Muscle layer of duodenum (tissue), 2 donors: ENCODE results near the gene FRAS1.
A peak's percentile ranks its signal among the peaks of the same experiment; 100 is the strongest.

Experiments
- H3K27ac ChIP-seq: one replicate; pipeline ENCODE4 v1.7.0; 2013; ENCODE audit warnings: mild to moderate bottlenecking, low read length
- H3K27me3 ChIP-seq: one replicate; pipeline ENCODE4 v1.7.0; 2013; ENCODE audit warnings: low read depth, mild to moderate bottlenecking, control low read depth, low read length
- H3K36me3 ChIP-seq, 2 donors: one replicate each; pipeline ENCODE4 v1.7.0; 2013; ENCODE audit warnings: low read length in 2 of 2, control low read depth in 1 of 2, mild to moderate bottlenecking in 1 of 2; ENCODE audit not compliant: insufficient read depth in 2 of 2, control insufficient read depth in 1 of 2
- H3K4me1 ChIP-seq, 2 donors: one replicate each; pipeline ENCODE4 v1.7.0; 2013; ENCODE audit warnings: low read length in 2 of 2, mild to moderate bottlenecking in 2 of 2, control low read depth in 1 of 2, moderate library complexity in 1 of 2; ENCODE audit not compliant: insufficient read depth in 2 of 2, control insufficient read depth in 1 of 2
- H3K4me3 ChIP-seq, 2 donors: one replicate each; pipeline ENCODE4 v1.7.0; 2013; ENCODE audit warnings: low read length in 2 of 2, low read depth in 1 of 2, mild to moderate bottlenecking in 1 of 2
- H3K9me3 ChIP-seq, 2 donors: one replicate each; pipeline ENCODE4 v1.7.0; 2013; ENCODE audit warnings: low read length in 2 of 2, control low read depth in 1 of 2, mild to moderate bottlenecking in 1 of 2; ENCODE audit not compliant: control insufficient read depth in 1 of 2
- donor health status: healthy.

The FRAS1 gene

DNA sequence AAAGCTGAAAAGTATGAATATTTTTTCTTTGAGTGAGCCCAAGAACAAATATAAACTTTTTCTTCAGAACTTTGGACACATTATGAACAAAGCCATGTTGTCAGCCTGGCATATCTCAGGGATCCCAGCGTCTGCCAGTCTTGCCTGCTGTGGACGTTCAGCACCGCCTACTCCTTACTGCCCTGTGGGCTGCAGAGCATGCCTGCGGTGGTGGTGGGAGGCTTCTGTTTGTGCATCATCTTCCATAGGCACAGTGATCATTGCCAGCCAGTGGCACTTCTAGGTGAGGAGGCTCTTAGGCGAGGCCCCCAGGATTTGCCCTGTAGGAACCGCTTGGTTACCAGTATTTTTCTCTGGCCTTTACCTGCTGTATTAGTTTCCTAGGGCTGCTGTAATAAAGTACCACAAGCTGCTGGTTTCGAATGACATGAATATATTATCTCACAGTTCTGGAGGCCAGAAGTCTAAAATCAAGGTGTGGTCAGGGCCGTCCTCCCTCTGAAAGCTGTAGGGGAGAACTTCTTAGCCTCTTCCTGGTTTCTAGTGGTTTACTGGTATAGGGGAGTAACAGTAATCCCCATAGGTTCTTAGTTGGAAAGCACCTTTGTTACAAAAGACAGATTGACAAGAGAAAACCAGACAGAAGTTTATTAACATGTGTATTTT, 509.8 kb downstream of the FRAS1 start:
- H3K27ac ChIP-seq = no peak overlapping the region
- no peak overlapping the region for H3K4me3 ChIP-seq
- no peaks in the 10 kb centered on the region for H3K27me3 ChIP-seq
- H3K4me1 ChIP-seq = peaks cover 0 to 26% of the 10 kb centered on the region in 2 donors
- no peaks in the 10 kb centered on the region for H3K36me3 ChIP-seq
- no peaks in the 10 kb centered on the region for H3K9me3 ChIP-seq

DNA sequence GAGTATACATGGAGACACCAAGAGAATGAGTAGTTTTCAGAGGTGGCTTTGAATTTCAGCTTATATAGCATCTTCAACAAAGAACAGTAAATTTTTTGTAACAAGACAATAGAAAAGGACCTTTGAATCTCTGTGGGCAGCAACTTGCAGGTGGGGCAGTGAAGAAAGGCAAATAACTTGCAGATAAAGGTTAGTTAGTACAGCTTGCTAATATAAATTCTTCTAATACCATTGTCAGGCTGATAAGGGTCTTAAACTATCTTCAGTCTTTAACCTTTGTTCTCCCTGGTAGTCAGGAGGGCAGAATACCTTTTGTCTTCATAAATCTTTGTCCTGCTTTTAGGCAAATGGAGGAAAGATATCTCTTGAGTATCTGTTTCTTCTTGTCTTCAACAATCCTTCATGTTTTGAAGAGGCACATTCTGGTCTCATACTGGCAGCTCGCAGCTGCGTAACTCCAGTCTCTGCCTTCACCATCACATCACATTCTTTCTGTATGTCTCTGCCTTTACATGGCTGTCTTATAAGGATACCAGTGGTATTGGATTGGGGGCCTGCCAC, 510.5 kb downstream of the FRAS1 start:
- Histone ChIP-seq H3K9me3 (no peaks in the 10 kb centered on the region), H3K36me3 (no peaks in the 10 kb centered on the region), H3K27ac (peak overlapping the region; percentile 25), H3K27me3 (no peaks in the 10 kb centered on the region), H3K4me3 (no peak overlapping the region), H3K4me1 (peaks cover 0 to 26% of the 10 kb centered on the region in 2 donors)

DNA sequence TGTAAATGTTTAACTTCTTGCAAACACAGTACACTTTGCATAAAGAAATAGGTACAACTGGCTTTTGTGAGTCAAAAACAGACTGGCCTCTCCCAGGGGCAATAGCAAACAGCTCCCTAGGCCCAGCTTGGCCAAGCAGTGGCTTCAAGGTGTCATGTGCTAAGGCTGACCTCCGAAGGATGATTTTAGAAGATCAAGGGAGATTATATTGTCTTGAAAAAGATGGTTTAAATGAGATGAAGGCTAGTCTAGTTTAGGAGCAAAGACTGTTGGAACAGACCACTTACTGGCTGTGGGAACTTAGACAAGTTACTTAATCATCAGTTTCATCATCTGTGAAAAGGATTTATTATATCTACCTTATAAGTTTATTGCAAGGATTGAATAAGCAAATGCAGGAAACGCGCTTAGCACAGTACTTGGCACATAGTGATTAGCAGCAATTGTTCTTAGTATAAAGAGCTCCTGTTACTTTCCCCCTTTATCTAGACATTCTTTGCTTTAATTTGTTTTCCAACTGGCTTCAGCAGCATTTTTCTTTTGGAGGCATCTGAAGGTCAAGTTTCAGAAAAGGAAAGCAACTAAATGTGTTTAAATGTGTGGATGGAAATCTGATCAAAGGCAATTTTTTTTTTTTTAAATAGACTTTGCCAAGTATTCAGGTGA, 511.6 kb downstream of the FRAS1 start:
- Histone ChIP-seq H3K27ac (peak overlapping the region; percentile 29), H3K9me3 (no peaks in the 10 kb centered on the region), H3K27me3 (no peaks in the 10 kb centered on the region), H3K4me1 (peaks cover 0 to 26% of the 10 kb centered on the region in 2 donors), H3K36me3 (no peaks in the 10 kb centered on the region), H3K4me3 (no peak overlapping the region)

DNA sequence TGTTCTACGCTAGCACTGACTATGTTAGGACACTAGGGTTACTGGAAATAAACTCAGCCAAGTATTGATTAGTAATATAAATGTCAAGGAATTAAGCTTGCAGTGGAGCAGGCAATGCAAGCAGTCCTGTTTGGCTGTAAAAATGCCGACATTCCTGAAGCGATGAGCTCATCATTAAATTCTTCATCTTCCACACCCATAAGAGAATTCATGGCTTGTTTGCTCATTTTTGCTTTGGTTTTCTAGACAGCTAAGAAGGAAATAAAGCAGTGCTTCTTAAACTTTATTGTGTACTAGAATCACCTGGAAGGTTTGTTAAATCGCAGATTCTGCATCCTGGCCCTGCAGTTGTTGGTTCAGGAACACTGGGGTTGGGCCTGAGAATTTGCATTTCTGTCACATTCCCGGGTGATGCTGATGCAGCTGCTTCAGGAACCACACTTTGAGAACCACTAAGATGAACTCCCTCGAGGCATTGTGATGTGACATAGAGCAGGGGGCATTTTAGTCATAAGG, 512.2 kb downstream of the FRAS1 start:
- Histone ChIP-seq H3K9me3 (no peaks in the 10 kb centered on the region), H3K27ac (no peak overlapping the region), H3K27me3 (no peaks in the 10 kb centered on the region), H3K4me1 (peaks cover 0 to 26% of the 10 kb centered on the region in 2 donors), H3K4me3 (no peak overlapping the region), H3K36me3 (no peaks in the 10 kb centered on the region)

GRCh38 chr4:78570117-78570516, 513.0 kb downstream of the FRAS1 start:
- Histone ChIP-seq H3K27ac (no peak overlapping the region), H3K4me1 (peaks cover 0 to 25% of the 10 kb centered on the region in 2 donors), H3K36me3 (peaks cover 0 to 4% of the 10 kb centered on the region in 2 donors), H3K27me3 (no peaks in the 10 kb centered on the region), H3K9me3 (no peaks in the 10 kb centered on the region), H3K4me3 (no peak overlapping the region)

GRCh38 chr4:78571804-78572203, 514.7 kb downstream of the FRAS1 start:
- H3K27ac ChIP-seq = no peak overlapping the region
- peaks cover 0 to 4% of the 10 kb centered on the region in 2 donors for H3K36me3 ChIP-seq
- no peaks in the 10 kb centered on the region for H3K27me3 ChIP-seq
- peaks cover 0 to 12% of the 10 kb centered on the region in 2 donors for H3K4me1 ChIP-seq
- H3K4me3 ChIP-seq = no peak overlapping the region
- H3K9me3 ChIP-seq = no peaks in the 10 kb centered on the region

DNA sequence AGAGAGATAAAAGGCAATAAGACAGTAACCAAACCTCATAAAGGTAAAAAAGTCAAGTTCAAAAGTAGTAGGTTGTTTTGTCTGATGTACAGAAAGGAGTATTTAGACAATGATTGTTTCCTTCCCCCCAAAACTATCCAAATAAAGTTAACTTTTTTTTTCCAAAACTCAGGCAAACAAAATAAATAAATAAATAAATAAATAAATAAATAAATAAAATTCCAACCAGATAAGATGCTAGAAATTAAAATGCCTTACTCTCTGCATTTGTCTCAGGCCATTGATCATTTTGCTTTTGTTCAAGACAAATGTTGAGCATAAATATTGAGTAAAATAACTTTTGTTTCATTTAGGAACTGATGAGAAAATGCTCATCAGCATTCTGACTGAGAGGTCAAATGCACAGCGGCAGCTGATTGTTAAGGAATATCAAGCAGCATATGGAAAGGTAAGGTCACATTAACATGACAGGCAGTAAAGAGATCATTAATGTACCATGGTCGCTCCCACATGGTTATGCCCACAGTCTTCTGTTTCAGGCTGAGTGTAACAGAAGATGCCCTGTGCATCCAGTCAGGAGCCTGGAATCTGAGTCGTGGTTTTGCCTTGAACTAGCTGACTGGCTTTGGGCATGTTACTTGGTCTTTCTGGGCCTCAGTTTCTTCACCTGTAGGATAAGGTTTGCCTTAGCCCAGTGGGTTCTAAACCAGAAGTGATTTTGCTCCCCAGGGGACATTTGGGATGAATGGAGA, 521.7 kb downstream of the FRAS1 start:
- H3K4me1 ChIP-seq = no peaks in the 10 kb centered on the region
- H3K9me3 ChIP-seq = no peaks in the 10 kb centered on the region
- H3K36me3 ChIP-seq = peaks cover 4 to 20% of the 10 kb centered on the region in 2 donors
- H3K4me3 ChIP-seq = no peak overlapping the region
- H3K27me3 ChIP-seq = no peaks in the 10 kb centered on the region
- H3K27ac ChIP-seq = no peak overlapping the region

DNA sequence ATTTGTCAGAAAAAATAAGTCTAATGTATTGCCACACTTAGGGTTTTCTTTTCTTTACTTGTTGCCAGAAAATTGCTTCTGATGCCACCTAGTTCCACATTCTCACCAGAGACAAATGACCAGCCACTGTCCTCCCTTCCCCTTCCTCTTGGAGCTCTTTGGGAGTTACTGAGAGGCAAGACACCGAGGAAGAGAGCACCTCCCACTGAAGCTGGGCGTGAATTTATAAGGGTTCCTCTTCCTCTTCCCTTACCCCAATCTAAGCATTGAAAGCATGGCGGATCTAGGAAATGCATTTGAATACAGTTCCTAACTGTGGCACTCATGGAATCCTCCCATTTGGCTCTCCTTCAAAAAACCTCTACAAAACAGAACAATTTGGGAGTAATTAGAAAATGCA, 524.5 kb downstream of the FRAS1 start:
- H3K36me3 ChIP-seq = peaks cover 4 to 25% of the 10 kb centered on the region in 2 donors
- H3K27ac ChIP-seq = no peak overlapping the region
- H3K4me3 ChIP-seq = no peak overlapping the region
- no peaks in the 10 kb centered on the region for H3K4me1 ChIP-seq
- no peaks in the 10 kb centered on the region for H3K9me3 ChIP-seq
- H3K27me3 ChIP-seq = no peaks in the 10 kb centered on the region

- Histone ChIP-seq H3K36me3 (peaks cover 3 to 31% of the 10 kb centered on the region in 2 donors), H3K27ac (no peak overlapping the region), H3K4me3 (no peak overlapping the region), H3K27me3 (no peaks in the 10 kb centered on the region), H3K9me3 (no peaks in the 10 kb centered on the region), H3K4me1 (no peaks in the 10 kb centered on the region)
Measured at GRCh38 chr4:78584863-78585547, 527.9 kb downstream of the FRAS1 start.

GRCh38 chr4:78585633-78586032, 528.5 kb downstream of the FRAS1 start:
- Histone ChIP-seq H3K36me3 (peaks cover 3 to 30% of the 10 kb centered on the region in 2 donors), H3K27ac (no peak overlapping the region), H3K27me3 (no peaks in the 10 kb centered on the region), H3K4me1 (no peaks in the 10 kb centered on the region), H3K9me3 (no peaks in the 10 kb centered on the region), H3K4me3 (no peak overlapping the region)
